HEK293T (cell line): Measurements from ENCODE around the gene ALOX12B.

Experiments used
- CTCF ChIA-PET: fragments of 350-600 bp; formaldehyde crosslinking; extraction: SDS; loops from one replicate; lab custom pipeline; 2021; ENCODE audit warnings: antibody characterized with exemption, inconsistent platforms; lab: Yijun Ruan, JAX
- POLR2A ChIA-PET: fragments of 350-600 bp; formaldehyde crosslinking; extraction: SDS; loops from one replicate; lab custom pipeline; 2020; ENCODE audit warnings: antibody characterized with exemption, inconsistent platforms; lab: Yijun Ruan, JAX
- DNase-seq: peaks from one replicate; pipeline ENCODE4 v3.0.0; 2012; ENCODE audit warnings: mixed read lengths; ENCODE audit errors: extremely low spot score
- ARNT ChIP-seq: fragments of 450-650 bp; IDR thresholded peaks from 2 replicates; pipeline ENCODE4 v1.6.1; 2017; ENCODE audit warnings: mild to moderate bottlenecking
- BHLHE40 ChIP-seq: fragments of 450-650 bp; IDR thresholded peaks from 2 replicates; pipeline ENCODE4 v1.6.1; 2016; ENCODE audit warnings: mild to moderate bottlenecking, moderate library complexity, borderline replicate concordance
- CTBP1 ChIP-seq: fragments of 450-650 bp; IDR thresholded peaks from 2 replicates; pipeline ENCODE4 v1.6.1; 2016; ENCODE audit warnings: borderline replicate concordance
- ELF4 ChIP-seq: fragments of 450-650 bp; IDR thresholded peaks from 2 replicates; pipeline ENCODE4 v1.6.1; 2017; ENCODE audit warnings: antibody characterized with exemption
- FOXA1 ChIP-seq: fragments of 450-650 bp; IDR thresholded peaks from 2 replicates; pipeline ENCODE4 v1.6.1; 2016; ENCODE audit warnings: mild to moderate bottlenecking
- FOXK2 ChIP-seq: fragments of 450-650 bp; IDR thresholded peaks from 2 replicates; pipeline ENCODE4 v1.6.1; 2016; ENCODE audit warnings: mild to moderate bottlenecking
- FOXM1 ChIP-seq: fragments of 450-650 bp; IDR thresholded peaks from 2 replicates; pipeline ENCODE4 v1.6.1; 2017; ENCODE audit warnings: mild to moderate bottlenecking, borderline replicate concordance
- HDGF ChIP-seq: fragments of 450-650 bp; IDR thresholded peaks from 2 replicates; pipeline ENCODE4 v1.6.1; 2017; ENCODE audit warnings: antibody characterized with exemption, borderline replicate concordance
- L3MBTL2 ChIP-seq: fragments of 450-650 bp; conservative IDR thresholded peaks from 2 replicates; pipeline ENCODE4 v1.6.1; 2016; ENCODE audit warnings: mild to moderate bottlenecking
- LEF1 ChIP-seq: fragments of 450-650 bp; IDR thresholded peaks from 2 replicates; pipeline ENCODE4 v1.6.1; 2017; ENCODE audit warnings: mild to moderate bottlenecking, borderline replicate concordance
- NFRKB ChIP-seq: fragments of 450-650 bp; IDR thresholded peaks from 2 replicates; pipeline ENCODE4 v1.6.1; 2016; ENCODE audit warnings: mild to moderate bottlenecking, moderate library complexity
- PKNOX1 ChIP-seq: fragments of 450-650 bp; IDR thresholded peaks from 2 replicates; pipeline ENCODE4 v1.6.1; 2016
- SP1 ChIP-seq: fragments of 450-650 bp; IDR thresholded peaks from 2 replicates; pipeline ENCODE4 v1.6.1; 2017
- SUZ12 ChIP-seq: fragments of 450-650 bp; IDR thresholded peaks from 2 replicates; pipeline ENCODE4 v1.6.1; 2016; ENCODE audit warnings: mild to moderate bottlenecking
- TARDBP ChIP-seq: fragments of 450-650 bp; IDR thresholded peaks from 2 replicates; pipeline ENCODE4 v1.6.1; 2016
- ZNF384 ChIP-seq: fragments of 450-650 bp; IDR thresholded peaks from 2 replicates; pipeline ENCODE4 v1.6.1; 2016

ALOX12B gene

DNA sequence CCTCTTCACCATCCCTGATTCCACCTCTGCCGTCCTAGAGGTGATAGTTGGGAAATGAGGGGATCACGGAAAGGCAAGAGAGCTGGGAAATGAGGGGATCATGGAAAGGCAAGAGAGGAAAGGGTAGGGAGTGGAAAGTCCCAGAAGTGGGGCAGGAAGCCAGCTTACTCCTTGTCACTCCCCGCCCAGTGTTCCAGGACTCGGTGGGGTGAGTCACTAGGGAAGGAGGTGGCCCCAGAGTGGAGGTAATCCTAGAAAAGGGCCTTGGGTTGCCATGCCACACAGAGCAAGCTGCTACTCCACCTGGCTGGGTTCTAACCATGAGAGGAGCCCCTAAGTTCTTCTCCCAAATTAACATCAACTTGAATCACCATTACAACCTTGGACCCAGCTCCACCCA, 16.0 kb upstream of the ALOX12B start:
- POLR2A ChIA-PET: interaction anchor here (1.4 kb wide), 1 partner anchor 70 kb away, joined by 3 read pairs; no protein-coding TSS in a partner anchor
- TF ChIP-seq ARNT (no peak), LEF1 (no peak), PKNOX1 (no peak), SP1 (no peak), FOXK2 (no peak), L3MBTL2 (no peak), TARDBP (no peak), NFRKB (no peak), SUZ12 (no peak), HDGF (no peak), ZNF384 (no peak), CTBP1 (no peak)
- no peak for DNase-seq
- CTCF ChIA-PET: interaction anchor here (0.6 to 2.1 kb wide), 4 partner anchors 9 to 255 kb away, joined by 3 to 9 read pairs (median 6); no protein-coding TSS in a partner anchor

- TF ChIP-seq SUZ12: no peak
- TF ChIP-seq HDGF: no peak
- no peak for TF ChIP-seq ZNF384
- no peak for TF ChIP-seq FOXK2
- no peak for TF ChIP-seq FOXA1
- no peak for TF ChIP-seq ARNT
- TF ChIP-seq FOXM1: no peak
- TF ChIP-seq SP1: no peak
- no peak for TF ChIP-seq TARDBP
- no peak for DNase-seq
- ChIA-PET POLR2A (no interaction called here), CTCF (no interaction called here)
These were observed 14.2 kb upstream of the ALOX12B start for GRCh38 chr17:8101721-8102120.

GRCh38 chr17:8100763-8101162, 13.2 kb upstream of the ALOX12B start:
- DNase-seq: no peak
- CTCF ChIA-PET: no interaction called here
- POLR2A ChIA-PET: no interaction called here

GRCh38 chr17:8100111-8100510, 12.6 kb upstream of the ALOX12B start:
- DNase-seq: no peak
- TF ChIP-seq HDGF (no peak), SP1 (no peak), ELF4 (no peak), L3MBTL2 (no peak), LEF1 (no peak), TARDBP (no peak), NFRKB (no peak), SUZ12 (no peak), FOXK2 (no peak), BHLHE40 (no peak), ARNT (no peak), PKNOX1 (no peak)
- ChIA-PET CTCF (interaction anchor here (0.5 kb wide), 1 partner anchor 465 kb away, joined by 3 read pairs; no protein-coding TSS in a partner anchor), POLR2A (no interaction called here)

More at GRCh38 chr17:8100763-8101162, 13.2 kb upstream of the ALOX12B start:
- TF ChIP-seq SP1: no peak
- no peak for TF ChIP-seq LEF1
- TF ChIP-seq L3MBTL2: no peak
- no peak for TF ChIP-seq FOXA1
- no peak for TF ChIP-seq ZNF384
- TF ChIP-seq PKNOX1: no peak
- no peak for TF ChIP-seq BHLHE40
- TF ChIP-seq CTBP1: no peak
- no peak for TF ChIP-seq HDGF
- no peak for TF ChIP-seq FOXM1
- TF ChIP-seq SUZ12: no peak
- TF ChIP-seq ARNT: no peak
- TF ChIP-seq TARDBP: no peak
- no peak for TF ChIP-seq FOXK2
- TF ChIP-seq ELF4: no peak
- no peak for TF ChIP-seq NFRKB

- DNase-seq: no peak
- ChIA-PET CTCF (no interaction called here), POLR2A (interaction anchor here (0.7 kb wide), 1 partner anchor 23 kb away, joined by 3 read pairs; no protein-coding TSS in a partner anchor)
- TF ChIP-seq ARNT (no peak), SP1 (no peak), FOXM1 (no peak), HDGF (no peak), FOXK2 (no peak), CTBP1 (no peak), SUZ12 (no peak), ELF4 (no peak)
These were observed 9.0 kb upstream of the ALOX12B start for GRCh38 chr17:8096541-8096940.

- ChIA-PET CTCF (interaction anchor here (2.0 kb wide), 1 partner anchor 15 kb away, joined by 18 read pairs; no protein-coding TSS in a partner anchor), POLR2A (no interaction called here)
- DNase-seq: no peak
- TF ChIP-seq BHLHE40: no peak
These were observed 7.8 kb upstream of the ALOX12B start for GRCh38 chr17:8095361-8095760.
